A549 (cell line): Measurements from ENCODE around the gene BMX. TPM values are rescaled to one million over a fixed set of nuclear protein-coding genes. Genes with fewer than 3 reads are reported as not detected.

Experiments used
- ATAC-seq, 2 experiments: fragments of 200-7000 bp in 1 of 2; fragments of >200 bp in 1 of 2; cut with Nextera tagmentation in 1 of 2; cut with Tn5 transposase in 1 of 2; 3 replicates each; pipeline versions ENCODE4 v1.8.0 to v1.9.1; 2018 to 2020; ENCODE audit warnings: mild to moderate bottlenecking in 1 of 2, moderate library complexity in 1 of 2
- CTCF ChIA-PET: fragments of 300-600 bp; sonication (Branson Sonifier 250); formaldehyde crosslinking; extraction: SDS; loops from one replicate; lab custom pipeline; 2021; ENCODE audit warnings: antibody characterized with exemption, inconsistent platforms; lab: Yijun Ruan, JAX
- POLR2A ChIA-PET: fragments of 350-600 bp; formaldehyde crosslinking; extraction: SDS; loops from one replicate; lab custom pipeline; 2021; ENCODE audit warnings: antibody characterized with exemption, inconsistent platforms; lab: Yijun Ruan, JAX
- DNase-seq, 2 experiments: peaks; one replicate each; pipeline versions ENCODE4 v3.0.0 to v3.0.0-alpha.2; 2011 to 2016; ENCODE audit warnings: low read depth in 1 of 2, low spot score in 1 of 2
- FAIRE-seq: peaks from 2 replicates; lab custom pipeline; 2011; peaks lifted over from hg19 to GRCh38; lab: Jason Lieb, UNC
- H3K27ac ChIP-seq, 2 experiments: fragments of >200 bp; sonication (Bioruptor Twin); formaldehyde crosslinking; 3 replicates each; pipeline ENCODE4 v1.5.1; 2016 to 2017
- H3K4me1 ChIP-seq: fragments of >200 bp; sonication (Bioruptor Twin); formaldehyde crosslinking; 3 replicates; pipeline ENCODE4 v1.6.1; 2016
- H3K4me2 ChIP-seq: fragments of >200 bp; sonication (Bioruptor Twin); formaldehyde crosslinking; 3 replicates; pipeline ENCODE4 v1.6.1; 2016
- H3K4me3 ChIP-seq: fragments of >200 bp; sonication (Bioruptor Twin); formaldehyde crosslinking; 3 replicates; pipeline ENCODE4 v1.5.1; 2016
- H3K9me3 ChIP-seq: fragments of >200 bp; sonication (Bioruptor Twin); formaldehyde crosslinking; 3 replicates; pipeline ENCODE4 v1.6.1; 2016
- BHLHE40 ChIP-seq: IDR thresholded peaks from 2 replicates; pipeline ENCODE4 v1.6.1; 2012; ENCODE audit warnings: low read depth, low read length, inconsistent platforms
- CHD2 ChIP-seq: fragments of 150-350 bp; IDR thresholded peaks from 2 replicates; pipeline ENCODE4 v1.6.1; 2014; ENCODE audit warnings: low read length; ENCODE audit not compliant: partially characterized antibody
- EP300 ChIP-seq, 2 experiments: fragments of >200 bp; sonication (Bioruptor Twin); formaldehyde crosslinking; IDR thresholded peaks; 2 replicates in 1 of 2; 3 replicates in 1 of 2; pipeline ENCODE4 v1.6.1; 2016 to 2017
- HEYL ChIP-seq: fragments of 250-450 bp; sonication (Bioruptor Pico); IDR thresholded peaks from 2 replicates; pipeline ENCODE4 v1.8.0; 2021; ENCODE audit warnings: mild to moderate bottlenecking, moderate library complexity
- JUN ChIP-seq, 2 experiments: fragments of >200 bp; sonication (Bioruptor Twin); formaldehyde crosslinking; IDR thresholded peaks; 2 replicates in 1 of 2; 3 replicates in 1 of 2; pipeline ENCODE4 v1.6.1; 2016 to 2017
- JUNB ChIP-seq: fragments of >200 bp; sonication (Bioruptor Twin); formaldehyde crosslinking; IDR thresholded peaks from 2 replicates; pipeline ENCODE4 v1.6.1; 2016
- KDM5A ChIP-seq: fragments of 200-600 bp; sonication (generic); IDR thresholded peaks from 2 replicates; pipeline ENCODE4 v1.6.1; 2016; ENCODE audit warnings: antibody characterized with exemption, mild to moderate bottlenecking
- MAFK ChIP-seq: fragments of 450-650 bp; IDR thresholded peaks from 2 replicates; pipeline ENCODE4 v1.6.1; 2014; ENCODE audit not compliant: partially characterized antibody
- NFE2L2 ChIP-seq: fragments of 150-350 bp; conservative IDR thresholded peaks from 2 replicates; pipeline ENCODE4 v1.6.1; 2014; ENCODE audit warnings: low read length
- NR3C1 ChIP-seq: fragments of >200 bp; sonication (Bioruptor Twin); formaldehyde crosslinking; IDR thresholded peaks from 3 replicates; pipeline ENCODE4 v1.6.1; 2017
- RFX5 ChIP-seq: fragments of 450-650 bp; IDR thresholded peaks from 2 replicates; pipeline ENCODE4 v1.7.1; 2014; ENCODE audit warnings: antibody characterized with exemption, mild to moderate bottlenecking, moderate library complexity
- ZC3H11A ChIP-seq: fragments of 450-650 bp; IDR thresholded peaks from 2 replicates; pipeline ENCODE4 v1.6.1; 2014; ENCODE audit warnings: antibody characterized with exemption, mild to moderate bottlenecking
- WGBS: methylation state at CpG from one replicate; pipeline ENCODE4 v1.1.6; 2017; ENCODE audit errors: missing lambda C conversion rate; 5-methylcytosine and 5-hydroxymethylcytosine counted together
- polyA plus RNA-seq, 4 experiments: library from polyadenylated mRNA; depleted of rRNA in 3 of 4; stranded (reverse); fragments of >200 nt; fragmentation: RNase III in 1 of 4; extraction: RNeasy Plus Mini Kit Qiagen cat#74134 plus additional on column Dnase treatment in 1 of 4; gene quantifications; 2 replicates in 3 of 4; 3 replicates in 1 of 4; pipeline ENCODE4 v1.2.3, GENCODE V29; 2011 to 2017
- TF ChIP-seq, protein P1 (sequence below): fragments of 200-600 bp; sonication (generic); IDR thresholded peaks from 2 replicates; pipeline ENCODE4 v1.6.1; 2016; ENCODE audit warnings: antibody characterized with exemption, mild to moderate bottlenecking, moderate library complexity
- TF ChIP-seq, protein P2 (sequence below): fragments of >200 bp; sonication (Bioruptor Twin); formaldehyde crosslinking; IDR thresholded peaks from 2 replicates; pipeline ENCODE4 v1.6.1; 2016

The BMX gene
- polyA plus RNA-seq, 2 of the 4 experiments (the other 2 are of a cell fraction): not detected

DNA sequence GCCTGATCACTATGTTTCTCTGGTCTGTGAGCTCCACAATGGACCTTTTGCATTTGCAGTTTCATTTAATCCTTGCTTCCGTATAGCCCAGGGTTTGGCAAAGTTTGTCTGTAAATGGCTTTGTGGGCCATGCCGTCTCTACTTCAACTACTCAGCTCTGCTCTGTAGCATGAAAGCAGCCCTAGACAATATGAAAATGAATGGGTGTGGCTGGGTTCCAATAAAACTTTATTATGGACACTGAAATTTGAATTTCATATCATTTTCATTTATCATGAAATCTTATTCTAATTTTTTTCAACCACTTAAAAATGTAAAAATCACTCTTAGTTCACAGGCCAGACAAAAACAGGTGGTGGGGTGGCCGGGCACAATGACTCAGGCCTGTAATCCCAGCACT is 58.6 kb downstream of the BMX start (continued):
- TF ChIP-seq, protein P1, sequence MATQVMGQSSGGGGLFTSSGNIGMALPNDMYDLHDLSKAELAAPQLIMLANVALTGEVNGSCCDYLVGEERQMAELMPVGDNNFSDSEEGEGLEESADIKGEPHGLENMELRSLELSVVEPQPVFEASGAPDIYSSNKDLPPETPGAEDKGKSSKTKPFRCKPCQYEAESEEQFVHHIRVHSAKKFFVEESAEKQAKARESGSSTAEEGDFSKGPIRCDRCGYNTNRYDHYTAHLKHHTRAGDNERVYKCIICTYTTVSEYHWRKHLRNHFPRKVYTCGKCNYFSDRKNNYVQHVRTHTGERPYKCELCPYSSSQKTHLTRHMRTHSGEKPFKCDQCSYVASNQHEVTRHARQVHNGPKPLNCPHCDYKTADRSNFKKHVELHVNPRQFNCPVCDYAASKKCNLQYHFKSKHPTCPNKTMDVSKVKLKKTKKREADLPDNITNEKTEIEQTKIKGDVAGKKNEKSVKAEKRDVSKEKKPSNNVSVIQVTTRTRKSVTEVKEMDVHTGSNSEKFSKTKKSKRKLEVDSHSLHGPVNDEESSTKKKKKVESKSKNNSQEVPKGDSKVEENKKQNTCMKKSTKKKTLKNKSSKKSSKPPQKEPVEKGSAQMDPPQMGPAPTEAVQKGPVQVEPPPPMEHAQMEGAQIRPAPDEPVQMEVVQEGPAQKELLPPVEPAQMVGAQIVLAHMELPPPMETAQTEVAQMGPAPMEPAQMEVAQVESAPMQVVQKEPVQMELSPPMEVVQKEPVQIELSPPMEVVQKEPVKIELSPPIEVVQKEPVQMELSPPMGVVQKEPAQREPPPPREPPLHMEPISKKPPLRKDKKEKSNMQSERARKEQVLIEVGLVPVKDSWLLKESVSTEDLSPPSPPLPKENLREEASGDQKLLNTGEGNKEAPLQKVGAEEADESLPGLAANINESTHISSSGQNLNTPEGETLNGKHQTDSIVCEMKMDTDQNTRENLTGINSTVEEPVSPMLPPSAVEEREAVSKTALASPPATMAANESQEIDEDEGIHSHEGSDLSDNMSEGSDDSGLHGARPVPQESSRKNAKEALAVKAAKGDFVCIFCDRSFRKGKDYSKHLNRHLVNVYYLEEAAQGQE: no peak

DNA sequence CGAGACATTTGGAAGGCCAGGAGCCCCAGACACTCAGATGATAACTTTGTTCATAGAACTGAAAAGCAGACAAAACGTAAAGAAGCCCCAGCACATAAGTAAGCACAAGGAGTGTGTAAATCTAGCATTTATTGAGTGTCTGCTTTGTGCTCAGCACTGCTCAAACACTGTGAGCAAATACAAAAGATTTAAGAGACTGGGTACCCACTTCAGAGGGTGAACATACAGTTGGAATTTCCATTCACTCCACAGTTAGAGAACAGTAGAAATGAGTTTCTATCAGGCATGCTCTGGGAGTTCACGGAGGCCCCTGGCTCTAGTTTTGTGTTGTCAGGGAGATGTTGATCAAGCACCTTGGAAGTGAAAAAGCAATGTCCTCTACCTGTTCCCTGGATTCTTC is 60.3 kb downstream of the BMX start:
- no peaks in the 10 kb centered on the region for H3K4me1 ChIP-seq
- no peak overlapping the region for H3K4me2 ChIP-seq
- no peak overlapping the region for H3K27ac ChIP-seq
- FAIRE-seq (no peak), ATAC-seq (no peak), DNase-seq (no peak)
- WGBS: 44% methylated on average over 3 of the region's 3 CpGs
- TF ChIP-seq, protein P1: no peak
- TF ChIP-seq KDM5A (no peak), MAFK (no peak), ZC3H11A (no peak), NFE2L2 (no peak), JUN (IDR thresholded peaks at IDR 0.05) (no peak), EP300 (IDR thresholded peaks at IDR 0.05) (no peak), NR3C1 (no peak), RFX5 (no peak)
- TF ChIP-seq, protein P2, sequence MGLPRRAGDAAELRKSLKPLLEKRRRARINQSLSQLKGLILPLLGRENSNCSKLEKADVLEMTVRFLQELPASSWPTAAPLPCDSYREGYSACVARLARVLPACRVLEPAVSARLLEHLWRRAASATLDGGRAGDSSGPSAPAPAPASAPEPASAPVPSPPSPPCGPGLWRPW: no peak
- no peaks in the 10 kb centered on the region for H3K9me3 ChIP-seq
- POLR2A ChIA-PET: no interaction called here
- no peak overlapping the region for H3K4me3 ChIP-seq
- CTCF ChIA-PET: interaction anchor here (1.0 kb wide), 1 partner anchor 68 kb away, joined by 3 read pairs; the partner anchor contains the start of gene PIR

DNA sequence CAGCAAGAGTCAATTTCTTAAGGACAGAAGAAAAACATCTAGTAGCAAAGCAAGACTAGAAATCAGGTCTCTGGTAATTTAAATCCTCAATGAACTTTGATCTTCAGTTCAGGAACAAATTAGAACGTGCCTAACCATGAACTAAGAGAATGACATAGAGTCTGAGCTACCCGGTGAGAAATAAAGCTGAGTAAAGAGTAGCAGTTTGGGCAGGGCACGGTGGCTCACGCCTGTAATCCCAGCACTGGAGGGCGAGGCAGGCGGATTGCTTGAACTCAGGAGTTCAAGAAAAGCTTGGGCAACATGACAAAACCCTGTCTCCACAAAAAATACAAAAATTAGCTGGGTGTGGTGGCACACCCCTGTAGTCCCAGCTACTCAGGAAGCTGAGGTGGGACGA is 62.4 kb downstream of the BMX start:
- DNase-seq (no peak), ATAC-seq (no peak), FAIRE-seq (no peak)
- WGBS: 59% methylated on average over 7 of the region's 7 CpGs
- Histone ChIP-seq H3K9me3 (no peaks in the 10 kb centered on the region), H3K4me2 (no peak overlapping the region), H3K4me3 (no peak overlapping the region), H3K27ac (no peak overlapping the region), H3K4me1 (no peaks in the 10 kb centered on the region)
- TF ChIP-seq JUNB (no peak), HEYL (CRISPR knock-in tag) (no peak), CHD2 (no peak), BHLHE40 (no peak), NR3C1 (no peak)
- CTCF ChIA-PET: interaction anchor here (1.0 kb wide), 1 partner anchor 214 kb away, joined by 3 read pairs; no protein-coding TSS in a partner anchor
- POLR2A ChIA-PET: no interaction called here
